MM.1S (cell line): ENCODE data around the gene SH3RF3.

Experiments
- DNase-seq: peaks from one replicate; pipeline ENCODE4 v3.0.0-alpha.2; 2015
- H2AFZ ChIP-seq: fragments of 300-600 bp; sonication (generic); 2 replicates; pipeline ENCODE4 v1.6.0; 2016; ENCODE audit warnings: antibody characterized with exemption, low read length
- H3F3A ChIP-seq: fragments of 300-600 bp; sonication (generic); 2 replicates; pipeline ENCODE4 v1.6.1; 2016; ENCODE audit warnings: mild to moderate bottlenecking, antibody characterized with exemption, low read length, moderate library complexity, mixed read lengths; ENCODE audit not compliant: insufficient read depth
- H3K27ac ChIP-seq: fragments of 300-600 bp; sonication (generic); 2 replicates; pipeline ENCODE4 v1.5.1; 2016; ENCODE audit warnings: mild to moderate bottlenecking, low read length
- H3K27me3 ChIP-seq: fragments of 300-600 bp; sonication (generic); replicated peaks from 2 replicates; pipeline ENCODE4 v1.6.0; 2016; ENCODE audit warnings: low read length; ENCODE audit not compliant: insufficient read depth
- H3K36me3 ChIP-seq: fragments of 300-600 bp; sonication (generic); replicated peaks from 2 replicates; pipeline ENCODE4 v1.6.1; 2016; ENCODE audit warnings: mild to moderate bottlenecking, low read length, mixed read lengths; ENCODE audit not compliant: insufficient read depth
- H3K4me1 ChIP-seq: fragments of 300-600 bp; sonication (generic); 2 replicates; pipeline ENCODE4 v1.6.1; 2016; ENCODE audit warnings: low read length, mixed read lengths
- H3K4me2 ChIP-seq: fragments of 300-600 bp; sonication (generic); 2 replicates; pipeline ENCODE4 v1.6.0; 2016; ENCODE audit warnings: low read depth, low read length
- H3K4me3 ChIP-seq: fragments of 300-600 bp; sonication (generic); 2 replicates; pipeline ENCODE4 v1.5.1; 2016; ENCODE audit warnings: low read length, mixed read lengths
- H3K79me2 ChIP-seq: fragments of 300-600 bp; sonication (generic); 2 replicates; pipeline ENCODE4 v1.6.1; 2016; ENCODE audit warnings: mixed run types, low read length, mixed read lengths
- H3K9ac ChIP-seq: fragments of 300-600 bp; sonication (generic); 2 replicates; pipeline ENCODE4 v1.6.1; 2016; ENCODE audit warnings: low read length, mixed read lengths
- H3K9me2 ChIP-seq: fragments of 300-600 bp; sonication (generic); replicated peaks from 2 replicates; pipeline ENCODE4 v1.6.1; 2016; ENCODE audit warnings: mild to moderate bottlenecking, low read length, mixed read lengths; ENCODE audit not compliant: insufficient read depth
- H3K9me3 ChIP-seq: fragments of 300-600 bp; sonication (generic); replicated peaks from 2 replicates; pipeline ENCODE4 v1.6.1; 2016; ENCODE audit warnings: mild to moderate bottlenecking, low read length, mixed read lengths; ENCODE audit not compliant: insufficient read depth
- H4K20me1 ChIP-seq: fragments of 300-600 bp; sonication (generic); 2 replicates; pipeline ENCODE4 v1.6.1; 2016; ENCODE audit warnings: mild to moderate bottlenecking, low read length, moderate library complexity, mixed read lengths; ENCODE audit not compliant: insufficient read depth
- EZH2 ChIP-seq: fragments of 300-600 bp; sonication (generic); optimal IDR thresholded peaks from 2 replicates; pipeline ENCODE3; 2017; ENCODE audit warnings: low read depth, mild to moderate bottlenecking, antibody characterized with exemption, low read length, mixed read lengths
- EZH2phosphoT487 ChIP-seq: fragments of 300-600 bp; sonication (generic); IDR thresholded peaks from 2 replicates; pipeline ENCODE4 v1.6.1; 2018; ENCODE audit warnings: antibody characterized with exemption, low read length
- TF ChIP-seq, protein P1 (sequence below): fragments of 300-600 bp; sonication (generic); IDR thresholded peaks from 2 replicates; pipeline ENCODE4 v1.5.1; 2016; ENCODE audit warnings: antibody characterized with exemption, low read length, mixed read lengths

The SH3RF3 gene

DNA sequence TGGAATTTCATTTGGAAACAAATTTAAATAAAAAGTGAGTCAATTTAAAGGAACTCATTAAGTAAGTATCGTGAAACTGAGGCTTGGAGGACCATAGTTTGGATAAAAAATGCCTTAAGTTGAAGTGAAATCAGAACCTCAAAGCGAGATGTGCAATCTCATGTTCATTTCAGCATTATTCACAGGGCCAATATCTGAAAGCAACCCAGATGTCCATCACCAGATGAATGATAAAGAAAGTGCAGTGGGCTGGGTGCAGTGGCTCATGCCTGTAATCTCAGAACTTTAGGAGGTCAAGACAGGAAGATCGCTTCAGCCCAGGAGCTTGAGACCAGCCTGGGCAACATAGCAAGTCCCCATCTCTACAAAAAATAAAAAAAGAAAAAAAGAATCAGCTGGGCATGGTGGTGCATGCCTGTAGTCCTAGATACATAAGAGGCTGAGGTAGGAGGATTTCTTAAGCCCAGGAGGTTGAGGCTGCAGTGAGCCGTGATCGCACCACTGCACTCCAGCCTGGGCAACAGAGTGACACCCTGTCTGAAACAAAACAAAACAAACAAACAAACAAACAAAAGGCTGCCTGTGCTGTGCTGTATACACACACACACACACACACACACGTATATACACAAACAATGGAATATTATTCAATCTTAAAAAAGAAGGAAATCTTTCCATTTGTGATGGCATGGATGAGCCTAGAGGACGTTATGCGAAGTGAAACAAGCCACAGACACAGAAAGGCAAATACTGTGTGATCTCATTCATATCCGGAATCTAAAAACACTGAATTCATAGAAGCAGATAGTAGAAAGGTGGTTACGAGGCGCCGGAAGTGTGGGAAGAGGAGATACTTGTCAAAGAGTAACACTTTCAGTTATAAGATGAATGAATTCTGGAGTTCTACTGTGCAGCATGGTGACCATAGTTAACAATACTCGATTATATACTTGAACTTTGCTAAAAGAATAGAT lies 14.5 kb downstream of the SH3RF3 start:
- Histone ChIP-seq H4K20me1 (no peaks in the 10 kb centered on the region), H3K4me2 (peak overlapping the region; percentile 84), H3K27ac (peak overlapping the region; percentile 83), H3K4me1 (peaks cover 25% of the 10 kb centered on the region), H2AFZ (no peak overlapping the region), H3F3A (peaks cover 22% of the 10 kb centered on the region), H3K4me3 (peak overlapping the region; percentile 32), H3K79me2 (peaks cover 89% of the 10 kb centered on the region), H3K27me3 (no peaks in the 10 kb centered on the region), H3K9me2 (no peaks in the 10 kb centered on the region), H3K9me3 (no peaks in the 10 kb centered on the region), H3K9ac (peak overlapping the region; percentile 43; the same call in 1 of the 2 replicates), H3K36me3 (no peaks in the 10 kb centered on the region)
- TF ChIP-seq, protein P1, sequence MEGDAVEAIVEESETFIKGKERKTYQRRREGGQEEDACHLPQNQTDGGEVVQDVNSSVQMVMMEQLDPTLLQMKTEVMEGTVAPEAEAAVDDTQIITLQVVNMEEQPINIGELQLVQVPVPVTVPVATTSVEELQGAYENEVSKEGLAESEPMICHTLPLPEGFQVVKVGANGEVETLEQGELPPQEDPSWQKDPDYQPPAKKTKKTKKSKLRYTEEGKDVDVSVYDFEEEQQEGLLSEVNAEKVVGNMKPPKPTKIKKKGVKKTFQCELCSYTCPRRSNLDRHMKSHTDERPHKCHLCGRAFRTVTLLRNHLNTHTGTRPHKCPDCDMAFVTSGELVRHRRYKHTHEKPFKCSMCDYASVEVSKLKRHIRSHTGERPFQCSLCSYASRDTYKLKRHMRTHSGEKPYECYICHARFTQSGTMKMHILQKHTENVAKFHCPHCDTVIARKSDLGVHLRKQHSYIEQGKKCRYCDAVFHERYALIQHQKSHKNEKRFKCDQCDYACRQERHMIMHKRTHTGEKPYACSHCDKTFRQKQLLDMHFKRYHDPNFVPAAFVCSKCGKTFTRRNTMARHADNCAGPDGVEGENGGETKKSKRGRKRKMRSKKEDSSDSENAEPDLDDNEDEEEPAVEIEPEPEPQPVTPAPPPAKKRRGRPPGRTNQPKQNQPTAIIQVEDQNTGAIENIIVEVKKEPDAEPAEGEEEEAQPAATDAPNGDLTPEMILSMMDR: peak; percentile 25
- TF ChIP-seq EZH2: no peak
- no peak for TF ChIP-seq EZH2phosphoT487
- peak; percentile 87 for DNase-seq

- Histone ChIP-seq H3K27me3 (no peaks in the 10 kb centered on the region), H3K4me3 (peak overlapping the region; percentile 32; the same call in 1 of the 2 replicates), H3K9ac (peak overlapping the region; percentile 43), H2AFZ (no peak overlapping the region), H3K9me2 (no peaks in the 10 kb centered on the region), H3K27ac (peak overlapping the region; percentile 83), H3K9me3 (no peaks in the 10 kb centered on the region), H3F3A (peaks cover 22% of the 10 kb centered on the region), H4K20me1 (no peaks in the 10 kb centered on the region), H3K79me2 (peaks cover 89% of the 10 kb centered on the region), H3K36me3 (no peaks in the 10 kb centered on the region), H3K4me2 (peak overlapping the region; percentile 84), H3K4me1 (peaks cover 25% of the 10 kb centered on the region)
- peak; percentile 57 for DNase-seq
- TF ChIP-seq, protein P1: no peak
- TF ChIP-seq EZH2phosphoT487 (no peak), EZH2 (no peak)
Observed at GRCh38 chr2:109144271-109144670, 15.3 kb downstream of the SH3RF3 start.

GRCh38 chr2:109144721-109145120 lies 15.7 kb downstream of the SH3RF3 start:
- Histone ChIP-seq H3K9me3 (no peaks in the 10 kb centered on the region), H3K27ac (peak overlapping the region; percentile 83), H3K4me1 (peaks cover 25% of the 10 kb centered on the region), H2AFZ (no peak overlapping the region), H4K20me1 (no peaks in the 10 kb centered on the region), H3K27me3 (no peaks in the 10 kb centered on the region), H3K9me2 (no peaks in the 10 kb centered on the region), H3K36me3 (no peaks in the 10 kb centered on the region), H3F3A (peaks cover 22% of the 10 kb centered on the region), H3K4me2 (peak overlapping the region; percentile 84), H3K79me2 (peaks cover 89% of the 10 kb centered on the region), H3K9ac (peak overlapping the region; percentile 43), H3K4me3 (peak overlapping the region; percentile 6; the same call in 1 of the 2 replicates)
- DNase-seq: no peak
- TF ChIP-seq, protein P1: no peak
- TF ChIP-seq EZH2: no peak
